Type B pancreatic cell (in vitro differentiated cells): ENCODE results near the gene HTATIP2. TPM values are rescaled to one million over a fixed set of nuclear protein-coding genes. Genes with fewer than 3 reads are reported as not detected.
A peak's percentile ranks its signal among the peaks of the same experiment; 100 is the strongest.

Experiments used
- DNase-seq: peaks from one replicate; pipeline ENCODE4 v3.0.0; 2021; ENCODE audit warnings: mixed read lengths; ENCODE audit not compliant: unreplicated experiment; ENCODE audit errors: extremely low spot score
- H3K27ac Mint-ChIP-seq: 2 replicates; pipeline ENCODE4 v1.8.0; 2021; ENCODE audit warnings: mild to moderate bottlenecking, mixed read lengths
- H3K27me3 Mint-ChIP-seq: 2 replicates; pipeline ENCODE4 v1.8.0; 2021; ENCODE audit warnings: mixed read lengths
- H3K36me3 Mint-ChIP-seq: 2 replicates; pipeline ENCODE4 v1.8.0; 2021; ENCODE audit warnings: mixed read lengths
- H3K4me1 Mint-ChIP-seq: one replicate; pipeline ENCODE4 v1.8.0; 2021; ENCODE audit warnings: mixed read lengths; ENCODE audit not compliant: unreplicated experiment
- H3K4me3 Mint-ChIP-seq: 2 replicates; pipeline ENCODE4 v1.8.0; 2021; ENCODE audit warnings: mild to moderate bottlenecking, mixed read lengths
- H3K9me3 Mint-ChIP-seq: 2 replicates; pipeline ENCODE4 v1.8.0; 2021; ENCODE audit warnings: mixed read lengths
- total RNA-seq: library from RNA; stranded (reverse); gene quantifications from 2 replicates; pipeline ENCODE4 v1.2.1, GENCODE V29; 2021; ENCODE audit warnings: low replicate concordance
- TF ChIP-seq, protein P1 (sequence below): fragments of 200-600 bp; sonication (generic); conservative IDR thresholded peaks from 2 replicates; pipeline ENCODE4 v1.5.0; 2021; ENCODE audit warnings: antibody characterized with exemption, mild to moderate bottlenecking

Gene HTATIP2
- total RNA-seq, 1 donor from 2014 or later, result 15.8 TPM

DNA sequence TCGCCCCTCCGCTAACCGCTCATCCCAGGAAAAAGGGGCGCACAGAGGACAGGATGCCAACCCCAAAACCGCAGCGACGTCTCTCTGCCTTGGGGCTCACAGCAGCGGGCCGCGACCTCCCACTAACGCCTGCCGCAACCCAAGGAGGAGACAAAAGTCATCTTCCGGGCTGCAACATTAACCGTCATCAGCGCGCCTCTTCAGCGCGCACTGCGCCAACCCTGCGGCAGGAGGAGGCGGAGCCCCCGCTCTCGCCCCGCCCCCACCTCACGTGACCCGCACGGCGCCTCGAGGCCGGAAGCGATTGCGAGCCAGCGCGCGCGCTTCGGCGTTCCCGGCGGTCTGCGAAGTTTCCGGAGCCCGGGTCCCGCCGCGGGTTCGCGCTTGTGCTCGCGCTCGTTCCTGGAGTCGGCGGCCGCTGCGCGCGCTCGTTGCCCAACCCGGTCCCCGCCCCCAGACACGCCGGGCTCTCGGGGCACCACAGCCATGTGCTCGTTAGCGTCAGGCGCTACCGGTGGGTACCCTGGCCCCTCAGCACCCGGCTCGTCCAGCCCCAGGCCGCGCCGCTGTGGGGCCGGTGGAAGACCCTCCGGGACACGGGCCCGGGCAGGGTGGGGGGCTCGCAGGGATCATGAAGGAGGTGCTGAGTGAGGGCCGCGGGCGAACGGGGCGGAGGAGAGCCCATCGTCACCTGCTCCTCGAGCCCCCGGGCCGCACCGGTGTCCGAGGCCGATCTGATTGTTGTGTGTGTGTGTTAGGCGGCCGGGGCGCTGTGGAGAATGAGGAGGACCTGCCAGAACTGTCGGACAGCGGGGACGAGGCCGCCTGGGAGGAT lies 24.0 kb downstream of the HTATIP2 start, which contains the start of gene PRMT3:
PRMT3 (plus strand) TSS at position 456 of the 835 bp plus-strand sequence; CDS start at position 487, 31 bp downstream.
- H3K27me3 Mint-ChIP-seq, result no peaks in the 10 kb centered on the region
- H3K36me3 Mint-ChIP-seq, result peaks cover under 1% of the 10 kb centered on the region
- H3K9me3 Mint-ChIP-seq, result no peaks in the 10 kb centered on the region
- peak; percentile 98 for DNase-seq
- H3K4me3 Mint-ChIP-seq, result peak within 1 kb of the TSS; percentile 99
- peaks cover 5% of the 10 kb centered on the region for H3K4me1 Mint-ChIP-seq
- peak within 1 kb of the TSS; percentile 98 for H3K27ac Mint-ChIP-seq
- TF ChIP-seq, protein P1, sequence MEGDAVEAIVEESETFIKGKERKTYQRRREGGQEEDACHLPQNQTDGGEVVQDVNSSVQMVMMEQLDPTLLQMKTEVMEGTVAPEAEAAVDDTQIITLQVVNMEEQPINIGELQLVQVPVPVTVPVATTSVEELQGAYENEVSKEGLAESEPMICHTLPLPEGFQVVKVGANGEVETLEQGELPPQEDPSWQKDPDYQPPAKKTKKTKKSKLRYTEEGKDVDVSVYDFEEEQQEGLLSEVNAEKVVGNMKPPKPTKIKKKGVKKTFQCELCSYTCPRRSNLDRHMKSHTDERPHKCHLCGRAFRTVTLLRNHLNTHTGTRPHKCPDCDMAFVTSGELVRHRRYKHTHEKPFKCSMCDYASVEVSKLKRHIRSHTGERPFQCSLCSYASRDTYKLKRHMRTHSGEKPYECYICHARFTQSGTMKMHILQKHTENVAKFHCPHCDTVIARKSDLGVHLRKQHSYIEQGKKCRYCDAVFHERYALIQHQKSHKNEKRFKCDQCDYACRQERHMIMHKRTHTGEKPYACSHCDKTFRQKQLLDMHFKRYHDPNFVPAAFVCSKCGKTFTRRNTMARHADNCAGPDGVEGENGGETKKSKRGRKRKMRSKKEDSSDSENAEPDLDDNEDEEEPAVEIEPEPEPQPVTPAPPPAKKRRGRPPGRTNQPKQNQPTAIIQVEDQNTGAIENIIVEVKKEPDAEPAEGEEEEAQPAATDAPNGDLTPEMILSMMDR, result peak; percentile 99

GRCh38 chr11:20388096-20389055 lies 24.9 kb downstream of the HTATIP2 start:
- no peak for DNase-seq
- peak overlapping the region; percentile 60 for H3K27ac Mint-ChIP-seq
- no peaks in the 10 kb centered on the region for H3K27me3 Mint-ChIP-seq
- TF ChIP-seq, protein P1, result no peak
- peaks cover 5% of the 10 kb centered on the region for H3K4me1 Mint-ChIP-seq
- H3K4me3 Mint-ChIP-seq, result peak overlapping the region; percentile 99
- H3K36me3 Mint-ChIP-seq, result peaks cover 4% of the 10 kb centered on the region
- H3K9me3 Mint-ChIP-seq, result no peaks in the 10 kb centered on the region

DNA sequence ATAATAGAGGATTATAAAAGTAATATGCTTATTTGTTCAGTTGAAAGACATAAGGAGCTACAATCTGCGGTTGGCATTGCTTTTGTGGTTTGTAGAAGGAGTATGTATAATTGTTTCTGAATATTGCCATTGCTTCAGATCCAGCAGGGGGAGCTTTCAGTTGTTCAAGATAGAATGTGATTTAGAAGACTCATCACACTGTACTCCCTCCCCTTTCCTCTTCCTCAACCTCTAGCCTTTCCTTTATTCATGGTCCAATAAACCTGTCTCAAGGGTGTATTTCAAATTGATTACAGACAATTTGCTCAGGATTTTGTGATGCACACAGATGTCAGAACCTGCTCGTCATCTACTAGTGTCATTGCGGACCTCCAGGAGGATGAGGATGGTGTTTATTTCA lies 33.8 kb downstream of the HTATIP2 start:
- no peaks in the 10 kb centered on the region for H3K4me1 Mint-ChIP-seq
- peaks cover 26% of the 10 kb centered on the region for H3K36me3 Mint-ChIP-seq
- no peaks in the 10 kb centered on the region for H3K9me3 Mint-ChIP-seq
- no peak for DNase-seq
- TF ChIP-seq, protein P1, result peak; percentile 77
- H3K27ac Mint-ChIP-seq, result no peak overlapping the region
- no peak overlapping the region for H3K4me3 Mint-ChIP-seq
- H3K27me3 Mint-ChIP-seq, result no peaks in the 10 kb centered on the region

DNA sequence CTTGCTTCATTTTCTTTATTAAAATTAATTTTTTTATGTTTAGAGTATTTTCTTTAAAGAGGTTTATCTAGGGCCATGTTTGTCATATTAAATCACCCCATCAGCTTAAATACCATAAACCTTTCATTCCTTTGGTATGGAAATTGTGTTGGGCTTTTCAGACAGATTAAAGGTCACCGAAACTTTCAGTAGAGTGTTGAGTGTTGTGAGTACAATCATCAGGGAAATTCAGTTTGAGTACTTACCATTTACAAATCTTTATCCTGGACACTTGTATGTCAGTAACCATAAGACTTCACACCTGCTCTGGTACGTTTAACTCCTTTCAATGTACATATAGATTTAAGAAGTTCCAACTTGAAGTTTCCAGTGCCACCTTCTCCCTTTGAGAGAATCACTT lies 36.0 kb downstream of the HTATIP2 start:
- Mint-ChIP-seq H3K27me3 (no peaks in the 10 kb centered on the region), H3K36me3 (peaks cover 18% of the 10 kb centered on the region), H3K4me3 (no peak overlapping the region), H3K9me3 (no peaks in the 10 kb centered on the region), H3K27ac (no peak overlapping the region), H3K4me1 (no peaks in the 10 kb centered on the region)
- TF ChIP-seq, protein P1, result no peak
- DNase-seq, result no peak

GRCh38 chr11:20403059-20403458 lies 39.5 kb downstream of the HTATIP2 start:
- Mint-ChIP-seq H3K9me3 (no peaks in the 10 kb centered on the region), H3K36me3 (peaks cover 17% of the 10 kb centered on the region), H3K27me3 (no peaks in the 10 kb centered on the region), H3K27ac (no peak overlapping the region), H3K4me1 (no peaks in the 10 kb centered on the region), H3K4me3 (no peak overlapping the region)
- DNase-seq, result no peak
- TF ChIP-seq, protein P1, result no peak
